Transverse colon (tissue), 4 donors: Measurements from ENCODE around the gene SKP2. TPM values are rescaled to one million over a fixed set of nuclear protein-coding genes. Genes with fewer than 3 reads are reported as not detected.

Experiments used
- DNase-seq: peaks from one replicate; pipeline ENCODE4 v3.0.0-alpha.2; 2019
- H3K27ac ChIP-seq, 4 donors: fragments of 200-600 bp; sonication (generic); 2 replicates each; pipeline ENCODE4 v1.5.1; 2016 to 2018; ENCODE audit warnings: inconsistent platforms in 4 of 4
- H3K27me3 ChIP-seq: fragments of 200-600 bp; sonication (generic); 2 replicates; pipeline ENCODE4 v1.5.1; 2017; ENCODE audit warnings: inconsistent platforms
- H3K36me3 ChIP-seq, 4 donors: fragments of 200-600 bp; sonication (generic); 2 replicates each; pipeline ENCODE4 v1.5.1; 2017 to 2019; ENCODE audit warnings: inconsistent platforms in 4 of 4
- H3K4me1 ChIP-seq, 4 donors: fragments of 200-600 bp; sonication (generic); 2 replicates each; pipeline ENCODE4 v1.5.1; 2017 to 2020; ENCODE audit warnings: inconsistent platforms in 4 of 4
- H3K4me3 ChIP-seq, 4 donors: fragments of 200-600 bp; sonication (generic); 1 replicate in 1 of 4; 2 replicates in 3 of 4; pipeline versions ENCODE4 v1.5.1 to v1.6.1; 2017 to 2019; ENCODE audit warnings: inconsistent platforms in 4 of 4
- H3K9me3 ChIP-seq, 2 donors: fragments of 200-600 bp; sonication (generic); 2 replicates each; pipeline ENCODE4 v1.5.1; 2017 to 2019; ENCODE audit warnings: inconsistent platforms in 2 of 2
- EP300 ChIP-seq: sonication (generic); formaldehyde crosslinking; IDR thresholded peaks from one replicate; pipeline ENCODE4 v1.6.1; 2017; ENCODE audit warnings: antibody characterized with exemption, low read depth
- POLR2A ChIP-seq: fragments of 450-650 bp; IDR thresholded peaks from one replicate; pipeline ENCODE4 v1.6.1; 2016; ENCODE audit warnings: antibody characterized with exemption, mild to moderate bottlenecking, moderate library complexity
- POLR2AphosphoS5 ChIP-seq, 3 donors: sonication (generic); formaldehyde crosslinking; IDR thresholded peaks; one replicate each; pipeline ENCODE4 v1.6.1; 2016; ENCODE audit warnings: antibody characterized with exemption in 3 of 3
- WGBS, 2 donors: methylation state at CpG; one replicate each; pipeline ENCODE4 v1.1.5; 2018; ENCODE audit warnings: low coverage in 1 of 2; 5-methylcytosine and 5-hydroxymethylcytosine counted together
- in situ Hi-C, 4 donors: fragments of 200-750 bp; cut with MboI; loops; one replicate each; pipeline versions ENCODE4 v1.15.0 to v1.15.1; 2017; ENCODE audit warnings: low sequenced_read_pairs in 3 of 4, low pct_ligation_motif_present in 1 of 4, low pct_unique_long_range_greater_than_20kb in 1 of 4
- intact Hi-C: fragments of 100-400 bp; cut with DNase I; formaldehyde crosslinking; loops from one replicate; pipeline ENCODE4 v1.15.1; 2023; ENCODE audit warnings: low total_unique reads
- total RNA-seq, 4 donors: library from RNA; depleted of rRNA; stranded (reverse); fragments of >200 nt; gene quantifications; one replicate each; pipeline ENCODE4 v1.1.0, GENCODE V29; 2016
- TF ChIP-seq, protein P1 (sequence below), 5 experiments: fragments of 200-600 bp in 3 of 5; fragments of 450-650 bp in 2 of 5; sonication (generic) in 3 of 5; IDR thresholded peaks; 1 replicate in 2 of 5; 2 replicates in 3 of 5; pipeline ENCODE4 v1.5.1; 2016 to 2017; ENCODE audit warnings: antibody characterized with exemption in 5 of 5, inconsistent platforms in 3 of 5, mild to moderate bottlenecking in 2 of 5, moderate library complexity in 1 of 5

SKP2 gene
- total RNA-seq, 4 donors from 2014 or later: 1.1 to 12.4 (median 8.6) TPM

DNA sequence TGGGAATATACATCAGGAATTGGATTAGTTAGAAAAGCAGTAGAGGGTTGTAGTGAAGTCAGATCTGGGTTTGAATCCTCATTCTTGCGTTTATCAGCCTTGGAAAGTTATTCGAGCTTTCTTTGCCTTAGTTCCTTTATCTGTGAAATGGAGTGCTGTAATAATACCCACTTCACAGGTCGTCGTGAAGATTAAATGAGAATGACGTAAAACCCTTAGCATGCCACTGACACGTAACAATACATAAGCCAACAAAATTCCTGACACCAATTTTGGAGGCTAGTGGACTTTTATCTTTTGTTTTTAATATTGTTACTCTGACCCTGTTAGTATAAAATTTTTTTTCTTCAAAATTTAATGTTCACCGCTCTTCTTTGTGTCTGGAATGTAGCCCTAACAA is 3.4 kb downstream of the SKP2 start:
- TF ChIP-seq POLR2A (no peak), POLR2AphosphoS5 (IDR thresholded peaks at IDR 0.05) (no peak), EP300 (no peak)
- TF ChIP-seq, protein P1, sequence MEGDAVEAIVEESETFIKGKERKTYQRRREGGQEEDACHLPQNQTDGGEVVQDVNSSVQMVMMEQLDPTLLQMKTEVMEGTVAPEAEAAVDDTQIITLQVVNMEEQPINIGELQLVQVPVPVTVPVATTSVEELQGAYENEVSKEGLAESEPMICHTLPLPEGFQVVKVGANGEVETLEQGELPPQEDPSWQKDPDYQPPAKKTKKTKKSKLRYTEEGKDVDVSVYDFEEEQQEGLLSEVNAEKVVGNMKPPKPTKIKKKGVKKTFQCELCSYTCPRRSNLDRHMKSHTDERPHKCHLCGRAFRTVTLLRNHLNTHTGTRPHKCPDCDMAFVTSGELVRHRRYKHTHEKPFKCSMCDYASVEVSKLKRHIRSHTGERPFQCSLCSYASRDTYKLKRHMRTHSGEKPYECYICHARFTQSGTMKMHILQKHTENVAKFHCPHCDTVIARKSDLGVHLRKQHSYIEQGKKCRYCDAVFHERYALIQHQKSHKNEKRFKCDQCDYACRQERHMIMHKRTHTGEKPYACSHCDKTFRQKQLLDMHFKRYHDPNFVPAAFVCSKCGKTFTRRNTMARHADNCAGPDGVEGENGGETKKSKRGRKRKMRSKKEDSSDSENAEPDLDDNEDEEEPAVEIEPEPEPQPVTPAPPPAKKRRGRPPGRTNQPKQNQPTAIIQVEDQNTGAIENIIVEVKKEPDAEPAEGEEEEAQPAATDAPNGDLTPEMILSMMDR (IDR thresholded peaks at IDR 0.05): no peak
- no peaks in the 10 kb centered on the region for H3K36me3 ChIP-seq
- H3K9me3 ChIP-seq: no peaks in the 10 kb centered on the region
- H3K27me3 ChIP-seq: no peaks in the 10 kb centered on the region
- no peak for DNase-seq
- in situ Hi-C loops (loop anchor here in 1 of 4 donors (10.0 kb wide), 1 partner anchor 90 kb away; the partner anchor contains the start of gene NADK2), intact Hi-C loops (no loop called here)
- peaks cover 3 to 24% (median 18%) of the 10 kb centered on the region in 4 donors for H3K4me1 ChIP-seq
- 90 to 95% methylated on average over 7 of the region's 7 CpGs for whole genome bisulfite sequencing, 2 donors
- H3K4me3 ChIP-seq: no peak overlapping the region
- no peak overlapping the region for H3K27ac ChIP-seq

DNA sequence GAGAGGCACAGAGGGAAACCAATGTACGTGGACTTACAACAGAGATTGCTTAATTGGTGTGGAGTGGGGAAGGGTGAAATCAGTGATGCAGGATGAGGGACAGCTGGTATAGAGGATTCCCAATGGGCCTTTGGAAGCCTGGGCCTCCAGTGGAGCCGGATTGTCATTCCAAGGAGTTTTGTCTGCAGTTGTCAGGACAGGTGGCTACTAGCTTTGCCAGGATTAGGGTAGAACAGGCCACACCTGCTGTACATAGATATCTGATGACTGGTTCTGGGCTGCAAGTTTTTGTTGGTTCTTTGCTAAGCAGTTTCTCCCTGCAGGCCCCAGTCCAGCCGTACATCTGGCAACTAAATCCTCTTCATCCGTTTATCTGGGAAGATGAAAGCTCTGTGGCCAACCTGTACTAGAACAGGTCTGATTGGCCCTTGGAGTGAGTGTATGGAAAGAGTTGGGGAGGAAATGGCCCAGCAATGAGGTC is 4.2 kb downstream of the SKP2 start:
- H3K4me1 ChIP-seq: peaks cover 3 to 16% (median 11%) of the 10 kb centered on the region in 4 donors
- H3K36me3 ChIP-seq: no peaks in the 10 kb centered on the region
- no peak for TF ChIP-seq POLR2AphosphoS5 (IDR thresholded peaks at IDR 0.05)
- TF ChIP-seq POLR2A: no peak
- TF ChIP-seq EP300: no peak
- TF ChIP-seq, protein P1 (IDR thresholded peaks at IDR 0.05): no peak
- WGBS, 2 donors: 75 to 77% methylated on average over 2 to 4 of the region's 4 CpGs
- H3K9me3 ChIP-seq: no peaks in the 10 kb centered on the region
- no peak overlapping the region for H3K27ac ChIP-seq
- DNase-seq: no peak
- H3K4me3 ChIP-seq: no peak overlapping the region
- no peaks in the 10 kb centered on the region for H3K27me3 ChIP-seq
- in situ Hi-C loops: loop anchor here in 1 of 4 donors (10.0 kb wide), 1 partner anchor 89 kb away; the partner anchor contains the start of gene NADK2
- intact Hi-C loops: no loop called here

DNA sequence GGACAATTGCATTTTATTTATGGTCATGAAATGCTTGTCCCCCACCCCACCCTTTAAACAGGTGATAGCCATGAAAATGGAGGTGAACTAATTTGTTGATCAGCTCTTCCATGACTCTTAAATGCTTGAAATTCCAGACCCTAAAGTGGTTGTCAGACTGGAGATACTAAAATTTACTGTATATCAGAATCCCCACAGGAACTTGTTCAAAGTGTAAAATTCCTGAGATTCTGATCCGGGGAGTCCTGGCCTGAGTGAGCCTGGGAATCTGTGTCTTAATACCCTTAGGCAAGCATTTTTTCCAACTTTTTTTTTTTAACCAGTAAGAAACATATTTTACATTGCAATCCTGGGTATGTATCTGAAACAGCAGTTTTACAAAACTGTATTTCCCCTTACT is 4.7 kb downstream of the SKP2 start:
- whole genome bisulfite sequencing, 2 donors: 40 to 73% methylated on average over 1 of the region's 1 CpG
- in situ Hi-C loops (loop anchor here in 1 of 4 donors (10.0 kb wide), 1 partner anchor 88 kb away; the partner anchor contains the start of gene NADK2), intact Hi-C loops (no loop called here)
- no peak for DNase-seq
- H3K9me3 ChIP-seq: no peaks in the 10 kb centered on the region
- H3K4me1 ChIP-seq: peaks cover 3 to 16% (median 11%) of the 10 kb centered on the region in 4 donors
- H3K36me3 ChIP-seq: no peaks in the 10 kb centered on the region
- no peaks in the 10 kb centered on the region for H3K27me3 ChIP-seq
- H3K4me3 ChIP-seq: no peak overlapping the region
- no peak overlapping the region for H3K27ac ChIP-seq
- no peak for TF ChIP-seq POLR2A
- no peak for TF ChIP-seq POLR2AphosphoS5 (IDR thresholded peaks at IDR 0.05)
- no peak for TF ChIP-seq EP300
- TF ChIP-seq, protein P1 (IDR thresholded peaks at IDR 0.05): no peak

DNA sequence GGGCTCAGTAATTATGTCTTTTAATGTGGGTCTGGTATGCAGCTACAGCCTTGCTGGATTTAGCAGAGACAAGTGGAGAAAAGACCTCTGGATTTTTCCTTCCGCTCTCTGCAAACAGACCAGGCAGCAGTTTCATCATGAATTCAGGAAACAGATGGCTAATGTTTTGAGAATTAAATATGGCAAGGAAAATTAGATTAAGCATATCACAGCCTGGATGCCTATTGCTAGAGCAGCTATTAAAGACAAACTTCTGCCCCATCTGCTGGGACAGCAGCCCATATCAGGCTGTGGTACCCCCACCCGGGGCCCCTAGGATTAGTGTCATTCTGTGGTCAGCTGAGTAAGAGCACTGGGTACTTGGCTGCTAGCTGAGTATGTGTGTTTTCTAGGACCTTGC is 6.2 kb downstream of the SKP2 start:
- TF ChIP-seq POLR2A (no peak), EP300 (no peak), POLR2AphosphoS5 (IDR thresholded peaks at IDR 0.05) (no peak)
- TF ChIP-seq, protein P1 (IDR thresholded peaks at IDR 0.05): no peak
- intact Hi-C loops (no loop called here), in situ Hi-C loops (loop anchor here in 1 of 4 donors (10.0 kb wide), 1 partner anchor 87 kb away; the partner anchor contains the start of gene NADK2)
- Histone ChIP-seq H3K4me1 (peaks cover 0 to 9% (median 4%) of the 10 kb centered on the region in 4 donors), H3K4me3 (no peak overlapping the region), H3K27ac (no peak overlapping the region), H3K36me3 (no peaks in the 10 kb centered on the region), H3K27me3 (no peaks in the 10 kb centered on the region), H3K9me3 (no peaks in the 10 kb centered on the region)
- WGBS, 2 donors: 74% methylated on average over 2 of the region's 2 CpGs; no CpG with 5 or more reads in 1 of the 2 donors
- no peak for DNase-seq
